NCI-H1105 treated with DMSO at 0.1 percent for 48 hours (cell line): Measurements from ENCODE around the gene BMPR1A.
"Not testable (repeated sequence)": the region's sequence is repeated elsewhere in the genome, so short reads cannot be mapped to it uniquely, and the experiment has no call there.

ENCODE experiments used
- DNase-seq: peaks from one replicate; lab custom pipeline; 2025; lab: John Stamatoyannopoulos, UW

BMPR1A gene

GRCh38 chr10:86969421-86970041 lies 213.1 kb downstream of the BMPR1A start:
- no peak for DNase-seq

DNA sequence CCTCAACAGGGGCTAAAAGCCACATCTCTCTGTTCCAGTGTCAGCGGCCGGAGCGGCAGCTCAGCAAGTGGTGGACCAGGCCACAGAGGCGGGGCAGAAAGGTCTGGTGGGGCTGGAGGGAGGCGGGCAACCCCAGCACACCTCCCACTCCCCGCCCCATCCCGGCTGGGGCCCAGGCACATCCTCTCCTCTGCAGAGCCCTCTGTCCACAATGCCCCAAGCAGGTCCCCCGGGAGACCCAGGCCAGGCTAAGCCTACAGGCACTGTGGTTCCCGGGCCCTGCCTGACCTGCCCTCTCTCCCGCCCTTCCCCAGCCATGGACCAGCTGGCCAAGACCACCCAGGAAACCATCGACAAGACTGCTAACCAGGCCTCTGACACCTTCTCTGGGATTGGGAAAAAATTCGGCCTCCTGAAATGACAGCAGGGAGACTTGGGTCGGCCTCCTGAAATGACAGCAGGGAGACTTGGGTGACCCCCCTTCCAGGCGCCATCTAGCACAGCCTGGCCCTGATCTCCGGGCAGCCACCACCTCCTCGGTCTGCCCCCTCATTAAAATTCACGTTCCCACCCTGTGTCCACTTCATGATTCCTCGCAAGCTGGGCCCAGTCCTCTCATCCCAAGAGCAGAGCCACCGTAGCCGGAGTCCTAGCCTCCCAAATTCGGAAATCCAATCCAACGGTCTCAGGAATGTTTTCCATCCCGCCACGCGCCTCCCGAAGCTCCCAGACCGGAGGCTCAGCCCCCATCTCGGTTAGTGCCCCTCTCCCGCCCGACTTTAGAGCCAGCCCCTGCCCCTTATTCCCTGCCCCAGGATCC lies 214.0 kb downstream of the BMPR1A start:
- no peak for DNase-seq

GRCh38 chr10:86970982-86971231 lies 214.5 kb downstream of the BMPR1A start:
- DNase-seq = no peak

DNA sequence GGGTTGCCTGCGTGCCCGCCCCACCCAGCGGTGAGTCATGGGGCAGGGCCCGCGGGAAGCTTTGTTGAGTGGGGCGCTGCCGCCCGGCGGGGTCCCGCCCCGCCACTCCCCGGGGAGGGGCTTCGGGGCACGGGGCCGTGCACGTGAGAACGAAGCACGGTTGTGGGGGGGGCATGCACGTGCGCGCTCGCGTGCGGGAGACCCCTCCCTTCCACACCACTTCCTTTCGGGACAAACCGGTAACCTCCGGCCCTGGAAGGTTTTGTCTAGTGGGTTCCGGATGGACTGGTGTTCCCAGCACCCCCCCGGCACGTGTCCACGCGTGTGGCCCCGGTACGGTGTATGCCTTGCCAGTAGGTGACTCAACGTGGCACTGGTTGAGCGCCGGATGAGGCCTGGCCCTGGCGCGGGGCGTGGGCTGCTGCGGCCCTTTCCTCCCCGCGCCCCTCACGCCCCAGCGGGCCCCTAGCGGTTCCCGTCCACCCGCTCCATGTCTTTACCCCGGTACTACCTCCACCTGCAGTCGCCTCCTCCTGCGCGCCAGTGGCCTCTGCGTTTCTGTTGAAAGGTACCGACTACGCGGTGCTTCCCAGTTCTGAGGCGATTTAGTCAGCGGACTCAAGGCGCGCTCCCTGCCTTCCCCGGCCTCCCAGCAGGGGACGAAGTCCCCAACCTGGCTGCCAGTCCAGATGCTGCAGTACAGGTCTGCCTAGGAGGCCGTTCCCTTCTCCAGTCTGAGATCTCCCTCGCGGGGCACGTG lies 215.0 kb downstream of the BMPR1A start:
- no peak for DNase-seq

DNA sequence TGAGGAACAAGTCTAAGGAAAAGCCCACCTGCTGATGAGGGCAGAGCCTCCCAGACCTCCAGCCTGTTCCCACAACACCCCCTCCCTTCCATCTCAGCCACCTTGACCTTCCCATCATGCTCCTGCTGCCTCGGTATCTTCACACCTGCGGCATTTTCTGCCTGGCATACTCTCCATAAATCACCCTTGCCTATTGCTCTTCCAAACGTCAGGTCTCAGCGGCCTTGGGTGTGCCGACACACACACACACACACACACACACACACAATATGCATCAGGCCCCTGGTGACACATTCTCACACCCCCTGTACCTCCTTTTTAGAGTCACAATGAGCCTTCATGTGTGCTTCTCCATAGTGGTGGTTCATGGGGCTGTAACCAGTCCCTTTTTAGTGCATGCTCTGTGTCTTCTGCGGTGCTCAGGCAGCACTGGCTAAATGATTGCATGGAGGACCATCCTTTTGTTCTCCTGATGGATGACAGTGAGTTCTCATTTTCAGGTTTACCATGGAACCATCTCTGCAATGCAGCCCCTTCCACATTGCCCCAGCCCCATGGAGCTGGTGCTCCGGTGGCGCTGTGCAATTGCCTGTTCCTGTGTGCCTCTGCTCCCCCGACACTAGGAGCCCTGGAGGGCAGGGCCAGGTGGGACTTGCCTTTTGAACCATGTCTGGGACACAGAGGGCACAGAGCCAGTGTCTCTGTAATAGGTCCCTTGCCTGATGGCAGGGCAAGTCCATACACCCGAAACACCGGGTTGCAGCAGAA lies 216.4 kb downstream of the BMPR1A start:
- DNase-seq = no peak

DNA sequence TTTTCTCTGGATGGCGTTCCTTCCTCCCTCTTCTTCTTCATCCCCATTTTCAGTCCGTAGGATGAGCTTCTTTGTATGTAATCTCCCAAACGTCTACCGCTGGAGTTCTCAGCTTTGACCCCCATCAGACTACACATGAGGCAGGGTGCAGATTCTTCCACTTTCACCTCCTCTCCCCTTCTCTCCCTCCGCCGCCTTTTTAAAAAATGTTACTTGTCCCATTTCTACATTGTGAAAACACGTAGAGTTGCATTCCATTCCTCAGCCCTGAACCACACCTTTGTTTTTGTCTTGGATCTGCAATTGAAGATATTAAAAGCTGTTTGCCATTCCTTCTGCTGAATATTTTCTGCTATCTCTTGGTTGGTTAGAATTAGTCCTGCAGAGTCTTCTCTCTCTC lies 218.1 kb downstream of the BMPR1A start:
- DNase-seq = no peak

DNA sequence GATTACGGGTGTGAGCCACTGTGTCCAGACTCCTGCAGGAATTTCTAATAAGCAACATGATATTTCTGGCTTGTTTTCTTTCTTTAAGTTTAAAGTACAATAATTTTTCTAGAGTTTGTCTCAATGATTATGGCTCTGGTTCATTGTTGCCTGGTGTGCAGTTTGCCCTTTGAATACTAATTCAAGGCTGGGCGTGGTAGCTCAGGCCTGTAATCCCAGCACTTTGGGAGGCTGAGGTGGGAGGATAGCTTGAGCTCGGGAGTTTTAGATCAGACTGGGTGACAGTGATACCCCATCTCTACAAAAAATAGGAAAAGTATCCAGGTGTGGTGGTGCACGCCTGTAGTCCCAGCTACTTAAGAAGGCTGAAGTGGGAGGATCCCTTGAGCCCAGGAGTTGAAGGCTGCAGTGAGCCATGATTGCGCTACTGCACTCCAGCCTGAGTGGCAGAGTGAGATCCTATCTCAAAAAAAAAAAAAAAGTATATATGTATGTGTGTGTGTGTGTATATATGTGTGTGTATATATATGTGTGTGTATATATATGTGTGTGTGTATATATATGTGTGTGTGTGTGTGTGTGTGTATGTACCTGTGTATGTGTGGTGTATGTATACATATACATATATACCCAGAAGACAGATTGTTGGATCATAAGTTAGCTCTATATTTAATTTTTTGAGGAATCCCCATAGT lies 220.1 kb downstream of the BMPR1A start:
- DNase-seq = no peak

DNA sequence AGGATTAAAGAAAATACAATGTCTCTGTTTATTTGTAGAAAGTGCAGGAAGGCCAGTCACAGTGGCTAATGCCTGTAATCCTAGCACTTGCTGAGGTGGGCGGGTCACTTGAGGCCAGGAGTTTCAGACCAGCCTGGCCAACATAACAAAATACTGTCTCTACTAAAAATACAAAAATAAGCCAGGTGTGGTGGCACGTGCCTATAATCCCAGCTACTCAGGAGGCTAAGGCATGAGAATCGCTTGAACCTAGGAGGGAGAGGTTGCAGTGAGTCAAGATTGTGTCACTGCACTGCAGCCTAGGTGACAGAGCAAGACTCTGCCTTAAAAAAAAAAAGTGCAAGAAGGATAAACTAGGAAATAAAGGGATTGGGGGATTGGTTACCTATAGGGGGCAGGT lies 222.0 kb downstream of the BMPR1A start:
- DNase-seq = not testable (repeated sequence)

- no peak for DNase-seq
These were observed 222.9 kb downstream of the BMPR1A start for GRCh38 chr10:86979296-86979818.

GRCh38 chr10:86979977-86980448 lies 223.6 kb downstream of the BMPR1A start:
- no peak for DNase-seq

DNA sequence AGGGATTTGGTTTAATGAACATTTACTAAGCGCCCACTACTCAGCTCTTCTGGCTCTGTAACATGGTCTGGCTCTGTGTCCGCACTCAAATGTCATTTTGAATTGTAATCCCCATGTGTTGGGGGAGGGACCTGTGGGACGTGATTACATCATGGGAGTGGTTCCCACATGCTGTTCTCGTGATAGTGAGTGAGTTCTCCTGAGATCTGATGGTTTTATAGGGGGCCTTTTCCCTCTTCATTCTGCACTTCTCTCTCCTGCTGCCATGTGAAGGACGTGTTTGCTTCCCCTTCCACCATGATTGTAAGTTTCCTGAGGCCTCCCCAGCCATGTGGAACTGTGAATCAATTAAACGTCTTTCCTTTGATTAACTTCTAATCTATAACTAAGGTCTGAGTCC lies 224.6 kb downstream of the BMPR1A start:
- DNase-seq = not testable (repeated sequence)

GRCh38 chr10:86981716-86982115 lies 225.3 kb downstream of the BMPR1A start:
- no peak for DNase-seq
